Stimulated activated CD8-positive, alpha-beta memory T cell treated with anti-CD3 and anti-CD28 coated beads, Interleukin-7, amount 100 ng/mL, for 1 hour (primary cell): Measurements from ENCODE around the gene CDK17.
"Not testable (repeated sequence)": the region's sequence is repeated elsewhere in the genome, so short reads cannot be mapped to it uniquely, and the experiment has no call there.

ENCODE experiments used
- DNase-seq, 2 donors: peaks; one replicate each; pipeline ENCODE4 v3.0.0-alpha.2; 2020; ENCODE audit warnings: low read depth in 2 of 2

Gene CDK17

GRCh38 chr12:96399919-96400630 is at the start of gene CDK17:
Gene CDK17 (minus strand): TSS chr12:96400439. CDS start chr12:96334836, 65,603 bp downstream.
- DNase-seq, result peak; percentile 71 to 73

DNA sequence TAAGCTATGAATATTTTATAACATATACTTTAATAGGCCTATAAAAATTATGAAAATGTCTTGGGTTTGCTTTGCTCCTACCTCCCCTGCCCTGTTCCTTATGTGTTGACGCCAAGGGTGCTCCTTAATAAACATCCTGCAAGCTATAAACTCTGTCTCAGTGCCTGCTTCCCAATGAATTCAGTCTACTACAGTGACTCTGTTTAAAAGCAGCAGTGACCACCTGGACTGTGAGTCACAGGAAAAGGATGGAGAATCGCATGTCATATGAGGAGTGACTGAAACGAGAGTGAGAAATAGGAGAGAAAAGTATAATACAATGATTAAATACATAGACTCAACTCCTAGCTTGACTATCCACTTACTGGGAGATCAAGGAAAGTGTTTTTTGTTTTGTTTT is 48.1 kb upstream of the CDK17 start:
- no peak for DNase-seq

DNA sequence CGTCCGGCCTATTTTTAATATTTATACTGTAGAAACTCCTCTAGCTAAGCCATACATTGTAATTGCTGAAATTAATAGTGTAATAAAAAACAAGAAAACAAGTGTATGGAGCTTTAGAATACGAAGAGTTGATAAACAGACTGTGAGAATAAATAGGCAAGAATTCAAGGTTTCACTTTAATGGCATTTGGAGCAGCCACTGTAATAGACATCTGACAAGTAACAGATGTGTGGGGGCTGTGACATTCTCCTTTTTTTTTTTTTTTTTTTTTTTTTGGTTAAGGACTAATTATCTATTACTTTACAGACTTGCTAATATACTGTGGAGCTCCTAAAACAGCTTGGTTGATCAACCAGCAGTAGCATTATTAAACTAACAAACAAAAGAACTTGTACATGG is 47.0 kb upstream of the CDK17 start:
- no peak for DNase-seq

- peak; percentile 18 to 30 for DNase-seq
These were observed 45.7 kb upstream of the CDK17 start for GRCh38 chr12:96445691-96446583.

DNA sequence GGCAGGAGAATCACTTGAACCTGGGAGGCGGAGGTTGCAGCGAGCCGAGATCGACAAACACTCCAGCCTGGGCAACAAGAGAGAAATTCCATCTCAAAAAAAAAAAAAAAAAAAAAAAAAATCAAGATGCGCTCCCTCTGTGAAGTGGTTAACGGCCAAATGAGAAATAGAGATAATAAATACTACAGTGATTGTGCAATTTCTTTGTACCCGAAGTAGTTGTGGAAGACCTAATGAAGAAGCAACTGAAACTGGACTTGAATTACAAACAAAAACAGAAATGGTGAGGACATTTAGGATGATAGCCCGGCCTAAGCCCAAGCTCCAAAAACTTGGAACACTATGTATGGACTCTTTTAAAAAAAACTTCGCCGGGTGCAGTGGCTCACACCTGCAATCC is 44.2 kb upstream of the CDK17 start:
- DNase-seq, result no peak

DNA sequence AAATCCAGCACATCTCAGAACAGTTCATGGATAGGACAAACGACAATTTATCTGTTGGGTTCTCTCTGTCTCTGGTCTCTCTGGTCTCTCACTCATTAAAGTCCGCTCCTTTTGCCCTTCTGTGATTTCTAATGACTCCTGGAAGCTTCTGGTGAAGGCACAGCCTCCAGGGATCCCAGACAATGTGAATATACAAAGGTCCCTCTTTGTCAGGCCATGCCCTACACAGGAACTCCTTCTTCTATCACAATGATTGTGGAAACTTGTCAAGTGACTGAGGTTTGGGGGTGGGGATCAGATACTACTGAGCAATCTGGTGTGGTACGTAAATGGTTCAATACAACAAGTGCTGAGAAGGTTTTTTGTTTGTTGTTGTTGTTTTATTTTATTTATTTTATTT is 42.7 kb upstream of the CDK17 start:
- no peak for DNase-seq

GRCh38 chr12:96441816-96442215 is 41.6 kb upstream of the CDK17 start:
- DNase-seq, result no peak

GRCh38 chr12:96438330-96438729 is 38.1 kb upstream of the CDK17 start:
- DNase-seq, result no peak

DNA sequence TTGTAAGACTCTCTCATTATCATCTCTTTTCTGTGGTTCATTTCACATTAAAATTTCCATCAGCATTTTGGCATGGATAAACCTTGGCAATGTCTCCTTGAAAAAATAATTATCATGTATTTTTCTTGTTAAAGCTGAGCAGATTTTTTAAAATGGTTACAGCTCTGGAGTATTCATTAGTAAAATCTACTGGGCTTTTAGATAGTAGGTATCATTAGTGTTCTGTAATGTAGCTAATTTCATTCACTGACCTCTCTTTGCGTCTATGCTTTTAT is 36.9 kb upstream of the CDK17 start:
- no peak for DNase-seq

DNA sequence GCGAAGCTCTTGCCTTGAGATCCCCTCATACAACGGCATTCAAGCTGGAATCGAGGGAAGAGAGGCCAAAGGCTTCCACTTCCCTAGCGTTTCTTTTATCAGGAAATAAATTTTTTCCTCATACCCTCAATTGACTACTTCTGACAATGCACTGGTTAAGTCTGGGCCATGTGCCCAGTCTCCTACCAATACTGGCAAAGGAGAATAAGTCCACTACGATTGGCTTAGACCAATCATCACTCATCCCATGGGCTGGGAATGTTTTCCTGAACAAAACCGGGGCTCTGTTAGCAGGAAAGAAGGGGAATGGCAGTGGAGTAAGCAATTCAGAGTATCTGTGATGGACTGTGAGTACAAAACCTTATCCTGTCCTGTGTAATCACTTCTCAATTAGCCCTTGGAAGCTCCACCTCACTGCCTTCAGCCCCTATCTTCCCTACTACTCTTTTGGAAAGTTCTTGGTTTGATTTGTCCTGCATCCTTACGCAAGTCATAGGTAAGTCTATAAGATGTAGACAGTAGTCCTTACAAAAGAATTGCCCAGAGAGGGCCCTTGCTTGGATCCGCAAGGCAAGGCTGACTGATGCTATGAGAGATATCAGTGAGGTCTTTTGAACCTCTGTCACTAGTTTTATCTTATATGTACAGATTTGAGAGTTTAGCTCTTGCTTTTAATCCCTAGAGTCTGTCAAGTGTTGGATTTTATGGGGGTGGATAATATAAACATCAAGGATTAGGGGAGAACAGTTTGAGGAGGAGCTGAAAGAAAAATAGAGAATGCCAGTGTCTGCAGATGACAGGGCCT is 36.3 kb upstream of the CDK17 start:
- DNase-seq, result no peak

- peak; percentile 42 to 51 for DNase-seq
These were observed 33.9 kb upstream of the CDK17 start for GRCh38 chr12:96434107-96434506.

DNA sequence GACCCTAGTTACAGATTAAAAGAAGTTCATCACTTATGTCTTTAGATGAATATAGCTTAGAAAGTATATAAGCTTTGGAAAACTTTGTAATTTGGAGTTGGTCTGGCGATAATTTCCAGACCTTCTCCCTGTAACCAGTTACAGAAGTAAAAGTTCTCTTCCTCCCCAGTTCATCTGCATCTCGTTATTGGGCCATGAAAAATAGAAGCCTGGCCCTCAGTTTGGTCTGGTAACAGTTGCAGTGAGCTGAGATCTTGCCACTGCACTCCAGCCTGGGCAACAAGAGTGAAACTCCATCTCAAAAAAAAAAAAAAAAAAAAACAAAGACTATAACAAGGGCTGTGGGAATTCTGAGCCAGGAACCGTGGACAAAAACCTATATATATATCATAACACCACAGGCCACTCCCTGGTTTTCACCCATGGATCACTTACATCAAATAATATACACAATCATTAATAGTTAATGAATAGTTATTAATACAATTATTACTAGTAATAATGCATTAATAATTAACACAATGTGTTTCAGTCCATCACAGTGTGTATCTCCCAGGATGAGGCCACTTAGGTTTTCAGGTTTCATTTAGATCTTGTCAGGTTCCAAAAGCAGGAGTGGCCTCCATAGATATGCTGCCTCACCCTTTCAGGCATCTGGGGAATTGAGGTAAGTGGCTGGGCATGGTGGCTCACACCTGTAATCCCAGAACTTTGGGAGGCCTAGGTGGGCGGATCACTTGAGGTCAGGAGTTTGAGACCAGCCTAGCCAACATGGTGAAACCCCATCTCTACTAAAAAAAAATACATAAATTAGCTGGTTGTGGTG is 32.5 kb upstream of the CDK17 start:
- not testable (repeated sequence) for DNase-seq

GRCh38 chr12:96431067-96431466 is 30.8 kb upstream of the CDK17 start:
- no peak for DNase-seq

DNA sequence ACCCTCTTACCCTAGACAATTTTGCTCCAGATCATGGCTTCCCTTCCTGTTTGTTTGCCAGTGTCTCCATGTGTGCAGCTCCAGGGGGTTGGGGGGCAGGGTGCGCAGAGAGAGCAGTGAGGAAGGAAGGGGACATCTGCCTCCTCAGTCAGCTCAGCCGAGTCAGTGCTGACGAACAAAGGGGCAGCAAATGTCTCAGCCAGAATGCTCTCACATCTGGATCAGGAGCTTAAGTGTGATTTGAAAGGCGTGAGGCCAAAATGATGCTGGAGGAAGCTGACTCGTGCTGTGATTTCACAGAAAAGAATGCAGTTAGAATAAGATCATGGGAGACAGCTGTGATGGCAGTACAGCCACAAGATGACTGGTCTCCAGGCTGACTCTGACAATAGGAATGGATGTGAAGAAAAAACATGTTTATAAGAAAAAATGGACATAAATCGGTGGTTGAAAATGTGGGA is 27.1 kb upstream of the CDK17 start:
- no peak for DNase-seq

DNA sequence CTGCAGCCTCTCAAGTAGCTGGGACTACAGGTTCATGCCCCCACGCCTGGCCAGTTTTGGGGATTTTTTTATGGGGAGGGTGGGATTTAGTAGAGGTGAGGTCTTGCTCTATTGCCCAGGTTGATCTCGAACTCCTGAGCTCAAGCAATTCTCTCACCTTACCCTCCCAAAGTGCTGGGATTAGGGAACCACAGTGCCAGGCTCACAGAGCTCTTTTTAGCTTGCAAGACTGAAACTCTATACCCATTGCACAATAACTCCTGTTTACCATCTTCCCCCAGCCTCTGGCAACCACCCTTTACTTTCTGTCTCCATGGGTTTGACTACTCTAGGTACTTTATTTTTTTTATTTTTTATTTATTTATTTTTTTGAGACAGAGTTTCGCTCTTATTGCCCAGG is 25.7 kb upstream of the CDK17 start:
- no peak for DNase-seq

DNA sequence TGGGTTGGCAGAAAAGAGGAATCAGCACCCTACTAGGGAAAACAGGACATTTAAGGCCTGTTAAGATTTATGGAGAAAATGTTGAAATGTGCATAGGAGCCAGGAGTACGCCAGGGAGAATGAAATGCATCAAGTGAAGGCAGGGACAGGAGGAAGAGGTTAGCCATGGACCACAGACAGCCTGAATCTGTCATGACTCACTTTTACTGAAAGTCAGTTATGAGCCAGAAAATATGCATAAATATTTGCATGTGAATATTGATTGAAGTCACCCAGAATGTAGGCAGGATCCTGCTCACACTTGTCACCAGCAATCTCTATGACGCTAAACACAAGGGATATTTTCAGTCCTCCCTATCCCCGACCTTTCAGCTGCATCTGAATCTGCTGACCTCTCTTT is 25.1 kb upstream of the CDK17 start:
- DNase-seq, result no peak

DNA sequence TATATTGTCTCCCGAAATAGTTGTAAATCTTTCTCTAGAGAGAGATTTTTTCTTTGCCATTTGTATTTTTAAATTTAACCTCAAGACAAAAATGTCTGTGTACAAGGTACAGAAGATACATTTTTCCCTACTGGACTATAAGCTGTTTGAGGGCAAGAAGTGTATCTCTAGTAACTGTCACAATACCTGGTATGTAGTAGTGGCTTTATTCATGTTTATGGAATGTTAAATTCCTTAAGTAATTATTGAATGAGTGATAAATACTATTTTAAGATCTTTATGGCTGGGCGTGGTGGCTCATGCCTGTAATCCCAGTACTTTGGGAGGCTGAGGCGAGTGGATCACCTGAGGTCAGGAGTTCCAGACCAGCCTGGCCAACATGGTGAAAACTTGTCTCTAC is 24.4 kb upstream of the CDK17 start:
- no peak for DNase-seq

DNA sequence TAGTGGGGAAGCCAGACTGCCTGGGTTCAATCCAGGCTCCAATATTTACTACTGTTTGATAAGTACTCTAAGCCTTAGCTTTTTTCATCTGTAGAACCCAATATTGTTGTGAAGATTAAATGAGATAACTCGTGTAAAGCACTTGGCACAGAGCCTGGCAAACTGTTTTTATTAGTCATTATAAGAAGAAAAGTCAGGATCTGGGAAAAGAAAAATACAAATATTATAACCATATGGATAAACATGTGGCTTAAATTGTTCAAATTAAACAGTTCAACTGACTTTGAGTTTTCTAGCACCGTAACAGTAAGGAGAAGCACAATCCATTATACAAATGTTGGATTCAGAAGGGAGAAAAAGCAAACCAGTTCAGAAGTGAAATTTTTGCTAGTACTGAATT is 22.0 kb upstream of the CDK17 start:
- no peak for DNase-seq

DNA sequence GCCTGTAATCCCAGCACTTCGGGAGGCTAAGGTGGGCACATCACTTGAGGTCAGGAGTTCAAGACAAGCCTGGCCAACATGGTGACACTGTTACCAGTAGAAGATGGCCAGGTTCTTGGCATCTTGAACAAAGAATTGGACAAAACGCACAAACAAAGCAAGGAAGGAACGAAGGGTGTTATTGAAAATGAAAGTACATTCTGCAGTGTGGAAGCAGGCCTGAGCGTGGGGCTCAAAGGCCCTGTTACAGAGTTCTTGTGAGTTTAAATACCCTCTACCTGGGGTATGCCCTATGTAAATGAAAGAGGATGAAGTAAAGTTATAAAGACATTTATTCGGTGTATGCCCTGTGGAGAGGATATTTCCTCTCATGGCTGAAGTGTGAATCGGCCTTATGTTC is 20.8 kb upstream of the CDK17 start:
- DNase-seq, result no peak

- DNase-seq, result no peak
These were observed 20.1 kb upstream of the CDK17 start for GRCh38 chr12:96420277-96420835.

DNA sequence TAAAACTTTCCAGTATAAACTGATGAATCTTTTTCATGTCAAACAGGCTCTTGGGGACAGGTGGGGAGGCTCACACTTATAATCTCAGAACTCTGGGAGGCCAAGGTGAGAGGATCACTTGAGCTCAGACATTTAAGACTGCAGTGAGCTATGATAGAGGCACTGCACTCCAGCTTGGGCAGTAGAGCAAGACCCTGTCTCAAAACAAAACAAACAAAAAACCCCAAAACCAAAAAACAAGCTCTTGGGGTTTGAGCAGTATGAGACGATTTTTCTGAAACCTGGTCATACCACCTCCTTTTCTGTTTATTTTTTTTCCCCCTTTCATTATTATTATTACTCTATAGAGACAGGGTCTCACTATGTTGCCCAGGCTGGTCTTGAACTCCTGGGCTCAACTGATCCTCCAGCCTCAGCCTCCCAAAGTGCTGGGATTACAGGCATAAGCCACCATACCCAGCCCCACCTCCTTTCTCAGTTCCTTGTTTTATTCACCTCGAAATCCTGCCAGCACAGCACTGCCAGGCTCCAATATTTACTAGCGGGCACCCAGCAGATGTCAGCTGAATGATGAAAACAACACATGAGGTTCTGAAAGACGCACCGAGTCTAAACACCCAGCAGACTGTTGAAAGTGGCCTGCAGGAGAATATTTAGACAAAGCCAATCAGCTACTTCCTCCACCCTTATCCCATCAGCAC is 19.5 kb upstream of the CDK17 start:
- no peak for DNase-seq
